Retinal pigment epithelial cell (primary cell): ENCODE data around the gene GREM1.

Experiments used
- DNase-seq: peaks from one replicate; pipeline ENCODE4 v3.0.0-alpha.2; 2010; ENCODE audit warnings: low read depth
- H3K4me3 ChIP-seq: 2 replicates; pipeline ENCODE4 v1.5.1; 2011; ENCODE audit warnings: mild to moderate bottlenecking, low read length, control low read depth, moderate library complexity
- TF ChIP-seq, protein P1 (sequence below): conservative IDR thresholded peaks from 2 replicates; pipeline ENCODE4 v1.5.1; 2011; ENCODE audit warnings: low read depth, low read length, control low read depth, inconsistent platforms

The GREM1 gene

DNA sequence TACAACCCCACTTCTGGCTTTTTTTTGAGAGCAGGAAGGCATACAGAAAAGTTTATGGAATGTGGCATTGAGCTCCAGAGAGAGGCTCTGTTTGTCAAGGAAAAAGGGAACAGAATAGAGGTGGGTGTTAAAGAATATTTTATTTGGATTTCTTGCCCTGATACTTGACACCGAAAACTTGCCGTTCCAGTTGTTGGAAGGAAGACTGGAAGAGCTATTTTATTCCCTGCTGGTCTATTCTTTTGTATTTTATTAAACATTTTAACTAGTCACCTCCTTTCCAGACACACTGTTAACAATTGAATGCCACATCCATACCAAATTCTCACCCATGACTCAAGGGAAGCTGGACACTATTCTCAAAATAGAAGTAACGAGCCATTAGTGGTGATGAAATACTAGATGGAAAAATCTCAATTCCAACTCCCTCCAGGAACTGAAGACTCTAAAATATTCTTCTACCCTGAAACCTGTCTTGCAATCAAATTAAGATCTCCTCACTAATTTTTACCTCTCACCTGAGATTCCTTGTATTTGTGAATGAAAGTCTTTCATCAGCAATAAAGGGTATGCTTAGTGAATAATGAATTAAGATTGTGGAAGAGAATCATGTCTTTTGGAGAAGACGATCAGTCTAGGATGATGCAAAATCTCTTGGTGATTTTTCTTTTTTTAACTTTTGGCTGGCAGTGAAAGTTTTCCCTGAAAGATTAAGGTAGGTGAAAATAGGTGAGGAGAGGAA, 28.5 kb downstream of the GREM1 start:
- TF ChIP-seq, protein P1, sequence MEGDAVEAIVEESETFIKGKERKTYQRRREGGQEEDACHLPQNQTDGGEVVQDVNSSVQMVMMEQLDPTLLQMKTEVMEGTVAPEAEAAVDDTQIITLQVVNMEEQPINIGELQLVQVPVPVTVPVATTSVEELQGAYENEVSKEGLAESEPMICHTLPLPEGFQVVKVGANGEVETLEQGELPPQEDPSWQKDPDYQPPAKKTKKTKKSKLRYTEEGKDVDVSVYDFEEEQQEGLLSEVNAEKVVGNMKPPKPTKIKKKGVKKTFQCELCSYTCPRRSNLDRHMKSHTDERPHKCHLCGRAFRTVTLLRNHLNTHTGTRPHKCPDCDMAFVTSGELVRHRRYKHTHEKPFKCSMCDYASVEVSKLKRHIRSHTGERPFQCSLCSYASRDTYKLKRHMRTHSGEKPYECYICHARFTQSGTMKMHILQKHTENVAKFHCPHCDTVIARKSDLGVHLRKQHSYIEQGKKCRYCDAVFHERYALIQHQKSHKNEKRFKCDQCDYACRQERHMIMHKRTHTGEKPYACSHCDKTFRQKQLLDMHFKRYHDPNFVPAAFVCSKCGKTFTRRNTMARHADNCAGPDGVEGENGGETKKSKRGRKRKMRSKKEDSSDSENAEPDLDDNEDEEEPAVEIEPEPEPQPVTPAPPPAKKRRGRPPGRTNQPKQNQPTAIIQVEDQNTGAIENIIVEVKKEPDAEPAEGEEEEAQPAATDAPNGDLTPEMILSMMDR, result no peak
- no peak overlapping the region for H3K4me3 ChIP-seq
- no peak for DNase-seq

DNA sequence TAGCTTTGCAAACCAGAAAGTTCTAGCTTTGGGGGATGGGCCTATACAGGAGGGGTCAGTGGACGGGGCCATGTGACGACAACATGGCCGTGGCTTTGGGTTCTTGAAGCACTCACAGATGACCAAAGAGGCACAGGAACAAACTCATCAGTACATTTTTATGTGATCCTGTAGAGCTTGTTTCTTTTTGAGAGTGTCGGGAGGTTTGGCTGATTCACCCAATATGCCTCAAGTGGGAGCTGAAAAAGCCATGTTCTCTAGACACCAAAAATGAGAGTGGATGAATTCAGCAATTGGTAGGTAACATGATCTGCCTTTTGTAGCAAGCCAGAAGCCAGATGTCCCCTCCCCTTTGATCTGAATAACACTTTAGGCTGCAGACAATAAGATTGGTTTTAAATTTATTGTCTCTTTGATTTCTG, 30.1 kb downstream of the GREM1 start:
- no peak overlapping the region for H3K4me3 ChIP-seq
- TF ChIP-seq, protein P1, result no peak
- no peak for DNase-seq

DNA sequence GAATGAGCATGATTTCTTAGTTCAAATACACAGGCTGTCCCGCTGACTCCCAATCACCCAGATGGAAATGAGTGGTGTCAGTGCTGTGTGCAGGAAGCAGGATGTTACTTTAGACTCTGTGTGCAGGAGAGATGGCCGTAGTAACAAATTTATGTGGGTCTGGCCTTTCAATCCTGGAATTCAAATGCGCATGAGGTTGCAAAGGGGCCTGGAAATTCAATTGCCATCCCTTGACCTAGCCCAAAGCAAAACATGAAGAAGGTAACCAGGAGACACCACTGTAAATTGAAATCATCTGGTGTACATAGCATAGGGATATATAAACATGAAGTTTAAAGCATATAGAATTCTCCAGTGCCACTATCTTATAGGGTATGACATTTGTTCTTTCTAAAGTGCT, 33.2 kb downstream of the GREM1 start:
- TF ChIP-seq, protein P1, result no peak
- DNase-seq, result no peak
- no peak overlapping the region for H3K4me3 ChIP-seq

DNA sequence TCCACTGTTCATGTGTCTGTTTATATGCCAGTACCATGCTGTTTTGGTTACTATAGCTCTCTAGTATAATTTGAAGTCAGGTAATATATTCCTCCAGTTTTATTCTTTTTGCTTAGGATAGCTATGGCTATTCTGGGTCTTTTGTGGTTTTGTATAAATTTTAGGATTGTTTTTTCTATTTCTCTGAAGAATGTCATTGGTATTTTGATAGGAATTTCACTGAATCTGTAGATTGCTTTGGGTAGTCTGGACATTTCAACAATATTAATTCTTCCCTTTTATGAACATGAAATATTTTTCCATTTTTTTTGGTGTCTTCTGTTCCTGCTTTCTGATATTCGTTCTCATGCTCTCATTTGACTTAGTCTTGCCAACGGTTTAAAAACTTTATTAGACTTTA, 39.6 kb downstream of the GREM1 start:
- H3K4me3 ChIP-seq, result no peak overlapping the region
- TF ChIP-seq, protein P1, result no peak
- DNase-seq, result no peak

DNA sequence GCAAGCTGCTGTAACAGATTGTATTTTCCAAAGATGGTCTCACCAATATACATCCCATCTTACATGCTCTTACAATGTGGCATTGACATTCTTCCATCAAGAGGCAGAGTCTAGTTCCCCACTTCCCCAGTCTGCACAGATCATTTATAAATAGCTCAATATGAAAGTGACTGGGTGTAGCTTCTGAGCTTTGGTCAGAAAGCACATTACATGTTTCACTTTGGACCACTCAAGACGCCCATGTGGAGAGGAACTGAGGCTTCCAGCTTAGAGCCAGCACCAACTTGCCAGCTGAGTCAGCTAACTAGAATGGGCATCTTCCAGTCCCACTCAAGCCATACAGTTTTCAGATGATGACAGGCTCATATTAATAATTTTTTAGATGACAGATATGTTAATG, 45.5 kb downstream of the GREM1 start:
- no peak overlapping the region for H3K4me3 ChIP-seq
- TF ChIP-seq, protein P1, result no peak
- no peak for DNase-seq

DNA sequence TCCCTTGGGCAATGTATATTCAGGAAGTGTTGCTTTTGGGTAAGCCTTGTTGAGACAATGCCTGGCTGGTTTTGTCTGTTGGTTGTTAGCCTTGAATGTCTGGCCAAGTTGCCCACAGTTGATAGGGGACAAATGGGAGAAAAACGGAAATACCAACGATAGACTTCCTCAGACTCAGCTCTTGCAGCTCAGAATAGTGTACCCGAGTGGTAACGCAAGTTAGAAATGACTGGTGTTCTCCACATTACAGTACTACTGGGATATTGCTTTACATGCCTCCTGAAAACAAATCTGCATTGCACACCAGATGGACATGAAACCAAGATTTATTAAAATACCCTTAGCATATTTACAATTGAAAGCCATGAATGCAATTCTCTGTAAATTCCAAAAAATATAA, 47.4 kb downstream of the GREM1 start:
- DNase-seq, result no peak
- TF ChIP-seq, protein P1, result no peak
- H3K4me3 ChIP-seq, result no peak overlapping the region

DNA sequence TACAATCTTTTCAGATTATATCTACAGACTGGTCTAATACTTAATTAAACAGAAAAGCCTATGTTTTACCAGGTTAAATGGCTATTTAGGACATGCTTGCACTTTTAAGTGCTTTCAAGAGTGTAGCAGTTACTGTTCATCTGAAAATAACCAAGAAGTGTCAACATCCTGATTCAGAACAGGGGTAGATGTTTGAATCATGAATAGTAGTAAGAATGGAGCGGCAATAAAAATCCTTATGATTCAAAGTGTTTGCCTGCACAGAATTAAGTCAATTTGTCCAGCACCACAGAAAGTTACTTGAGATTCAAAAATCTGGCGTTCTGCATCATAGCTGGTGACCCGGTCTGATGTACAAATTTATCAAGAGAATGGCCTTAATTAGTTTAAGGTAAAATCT, 48.3 kb downstream of the GREM1 start:
- DNase-seq, result no peak
- TF ChIP-seq, protein P1, result no peak

More for the DNA sequence above, 48.3 kb downstream of the GREM1 start:
- no peak overlapping the region for H3K4me3 ChIP-seq
